ENCODE results near the gene FRMD3.
A peak's percentile ranks its signal among the peaks of the same experiment; 100 is the strongest.

Gene FRMD3

DNA sequence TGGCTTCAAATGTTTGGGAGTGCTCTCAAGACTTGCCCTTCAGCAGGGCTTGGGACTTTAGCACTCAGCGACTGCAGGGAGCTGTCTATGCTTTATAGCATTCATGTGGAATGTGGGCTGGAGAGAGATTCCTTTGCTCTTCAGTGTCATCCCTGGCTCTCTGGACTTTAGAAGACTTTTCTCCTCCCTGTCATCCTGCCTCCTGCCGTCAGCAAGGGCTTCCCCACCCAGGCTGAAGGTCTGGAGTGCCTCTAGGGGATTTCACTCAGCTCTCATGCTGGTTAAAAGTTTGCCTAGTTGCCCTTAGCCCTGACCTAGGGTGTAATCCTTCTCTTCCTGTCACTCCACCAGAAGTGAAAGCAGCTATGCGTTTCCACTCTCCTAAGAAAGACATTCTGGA lies 210.9 kb downstream of the FRMD3 start:
- no peak for FAIRE-seq

DNA sequence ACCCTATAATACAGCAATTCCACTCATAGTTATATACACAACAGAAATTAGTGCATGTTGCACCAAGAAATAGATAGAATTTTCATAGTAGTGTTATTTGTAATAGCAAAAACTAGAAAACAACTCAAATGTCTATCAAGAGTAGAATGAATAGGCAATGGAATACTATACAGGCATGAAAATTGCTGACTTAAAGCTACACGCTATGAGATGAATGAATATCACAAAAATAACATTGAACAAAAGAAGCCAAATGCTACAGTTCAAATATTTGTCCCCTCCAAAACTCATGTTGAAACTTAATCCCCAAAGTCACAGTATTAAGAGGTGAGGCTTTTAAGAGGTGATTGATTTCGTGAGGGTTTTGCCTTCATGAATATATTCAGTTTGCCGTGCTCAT lies 215.1 kb downstream of the FRMD3 start:
- FAIRE-seq: no peak

DNA sequence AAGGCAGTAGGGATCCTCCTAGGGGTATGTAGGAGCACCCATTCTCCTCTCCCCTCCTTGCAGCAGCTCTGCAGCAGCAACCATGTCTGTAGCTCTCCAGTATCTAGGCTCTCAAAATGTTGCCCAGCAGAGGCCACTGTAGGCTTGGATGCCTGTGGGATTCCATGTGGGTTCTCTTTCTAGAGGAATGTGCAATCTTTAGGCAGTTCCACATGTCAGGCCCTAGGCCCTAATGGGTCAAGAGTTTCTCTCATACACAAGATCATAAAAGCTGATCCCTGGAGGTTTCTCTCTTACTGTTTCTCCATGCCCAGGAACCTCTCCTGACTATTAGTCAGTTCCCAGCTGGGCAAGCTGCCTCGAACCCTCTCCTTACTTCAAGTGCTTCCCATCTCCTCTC lies 215.8 kb downstream of the FRMD3 start:
- FAIRE-seq: no peak

DNA sequence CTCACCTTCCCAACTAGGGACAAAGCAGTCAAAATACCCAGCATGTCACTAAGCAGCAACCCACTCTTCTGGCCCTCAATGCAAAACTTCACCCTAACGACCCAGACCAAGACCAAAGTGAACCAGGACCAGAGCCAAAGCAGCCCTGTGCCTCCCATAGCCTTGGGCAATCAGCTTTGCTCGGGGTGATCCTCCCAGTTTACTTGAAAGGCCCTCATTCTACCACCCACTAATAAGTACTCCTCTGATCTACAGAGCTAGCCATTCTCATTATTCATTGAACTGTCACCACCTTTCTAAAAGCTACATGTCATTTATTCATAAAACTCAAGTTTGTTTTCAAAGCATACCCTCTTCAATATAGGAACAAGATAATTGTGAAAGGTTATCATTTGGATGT lies 221.0 kb downstream of the FRMD3 start:
- no peak for FAIRE-seq

DNA sequence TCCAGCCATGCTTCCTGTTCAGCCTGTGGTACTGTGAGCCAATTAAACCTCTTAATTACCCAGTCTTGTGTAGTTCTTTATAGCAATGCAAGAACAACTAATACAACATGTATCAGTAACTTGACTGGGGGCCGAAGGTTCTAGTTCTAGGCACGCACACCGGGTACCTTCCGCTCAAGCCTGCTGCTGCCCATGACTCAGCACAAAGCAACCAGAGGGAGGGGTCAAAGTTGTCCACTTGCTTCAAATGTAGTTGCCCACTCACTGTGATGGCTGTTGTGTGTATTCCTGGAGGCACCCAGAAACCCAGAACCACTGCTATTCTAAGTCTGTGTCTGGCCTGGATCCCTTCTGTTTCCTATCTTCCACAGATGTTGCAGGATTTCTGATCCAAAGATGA lies 222.6 kb downstream of the FRMD3 start:
- no peak for FAIRE-seq

DNA sequence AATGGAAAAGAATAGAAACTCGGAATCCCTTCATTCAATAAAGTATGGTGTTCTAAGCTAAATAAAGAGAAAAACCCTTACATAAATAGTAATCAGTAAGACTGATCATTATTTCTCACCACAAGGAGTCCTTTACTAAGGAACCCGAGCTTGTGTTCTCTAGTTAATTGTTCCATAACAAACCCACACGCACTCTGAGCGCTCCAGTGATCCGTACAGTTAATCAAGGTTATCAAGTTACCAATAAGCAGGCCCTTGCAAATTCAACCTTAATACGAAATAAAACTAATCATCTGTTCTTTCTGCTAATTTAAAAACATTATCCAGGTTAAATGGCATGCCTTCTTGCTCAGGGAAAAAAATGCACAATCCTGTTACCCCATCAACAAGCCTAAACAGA lies 224.4 kb downstream of the FRMD3 start:
- FAIRE-seq: no peak

DNA sequence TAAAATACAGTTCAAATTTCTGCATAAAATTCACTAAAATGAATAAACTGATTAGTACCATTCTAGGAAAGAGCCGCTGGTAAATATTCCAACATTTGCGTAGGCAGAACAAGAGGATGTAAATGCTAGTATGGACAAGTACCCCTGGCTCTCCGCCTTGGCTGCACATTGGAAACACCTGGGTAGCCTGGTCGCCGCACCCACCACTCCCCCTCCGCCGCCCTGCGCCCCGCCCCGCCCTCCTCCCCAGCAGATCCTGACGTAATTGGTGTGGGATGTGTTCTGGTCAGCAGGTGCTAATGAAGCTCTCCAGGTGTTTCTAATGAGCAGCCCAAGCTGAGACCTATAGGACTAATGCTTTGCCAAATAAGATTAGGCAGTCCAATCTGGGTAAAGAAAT lies 225.7 kb downstream of the FRMD3 start:
- no peak for FAIRE-seq

DNA sequence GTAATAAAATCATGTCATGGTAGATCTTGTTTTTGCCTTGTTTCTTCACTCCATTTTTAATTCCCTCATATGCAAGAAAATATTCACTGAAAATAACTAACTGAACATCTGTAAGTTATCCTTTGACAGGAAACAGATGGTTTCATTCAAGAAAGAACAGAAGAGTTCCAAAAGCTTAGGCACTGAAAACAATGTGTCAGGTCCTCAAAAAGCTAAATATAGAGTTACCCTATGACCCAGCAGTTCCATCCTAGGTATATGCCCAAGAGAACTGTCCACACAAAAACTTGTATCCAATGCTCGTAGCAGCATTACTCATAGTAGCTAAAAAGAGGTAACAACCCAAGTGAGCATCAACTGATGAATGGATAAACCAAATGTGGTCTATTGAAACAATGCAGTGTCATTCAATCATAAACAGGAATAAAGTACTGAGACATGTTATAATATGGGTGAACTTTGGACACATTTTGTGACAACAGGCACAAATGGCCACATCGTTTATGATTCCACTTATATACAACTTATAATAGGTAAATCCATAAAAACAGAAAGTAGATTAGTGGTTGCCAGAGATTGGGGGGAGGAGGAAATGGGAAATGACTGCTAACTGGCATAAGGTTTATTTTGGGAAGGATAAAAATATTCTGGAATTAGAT lies 231.0 kb downstream of the FRMD3 start:
- peak; percentile 51 for FAIRE-seq

DNA sequence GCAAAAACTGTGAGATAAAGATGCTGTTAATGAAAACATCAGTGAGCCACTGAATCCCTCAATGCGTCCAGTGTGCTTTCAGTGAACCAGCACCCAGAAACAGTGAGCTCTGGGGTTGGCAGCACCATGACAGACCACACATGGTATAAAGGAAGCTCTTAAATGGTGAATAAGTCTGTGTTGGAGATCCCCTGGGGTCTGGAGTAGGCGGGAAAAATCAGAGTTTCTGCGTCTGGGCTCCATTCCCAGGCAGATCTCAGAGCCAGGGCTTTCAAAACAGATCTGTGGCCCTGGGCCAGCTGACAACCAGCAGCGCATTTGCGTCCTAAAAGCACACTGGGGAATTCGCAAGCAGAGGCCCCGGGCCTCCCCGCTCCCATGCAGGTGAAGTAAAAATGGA lies 233.5 kb downstream of the FRMD3 start:
- no peak for FAIRE-seq

DNA sequence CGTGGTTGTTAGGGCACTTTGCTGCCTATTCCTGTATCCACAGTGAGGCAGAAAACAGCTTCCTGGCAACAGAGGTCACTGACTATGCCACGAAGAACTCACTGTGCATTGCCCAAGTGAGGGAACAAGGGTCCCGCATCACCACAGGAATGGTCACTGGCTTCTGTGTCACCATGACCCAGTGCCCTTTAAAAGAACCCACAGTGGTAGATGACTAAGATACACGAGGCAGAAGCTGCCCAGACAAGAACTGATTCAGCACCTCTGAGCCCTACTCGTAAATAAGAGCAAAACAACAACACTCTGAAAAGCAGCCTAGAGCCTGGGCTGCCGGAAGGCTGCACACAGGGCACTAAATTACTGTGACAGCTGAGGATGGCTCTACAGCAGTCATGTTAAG lies 238.6 kb downstream of the FRMD3 start:
- no peak for FAIRE-seq

DNA sequence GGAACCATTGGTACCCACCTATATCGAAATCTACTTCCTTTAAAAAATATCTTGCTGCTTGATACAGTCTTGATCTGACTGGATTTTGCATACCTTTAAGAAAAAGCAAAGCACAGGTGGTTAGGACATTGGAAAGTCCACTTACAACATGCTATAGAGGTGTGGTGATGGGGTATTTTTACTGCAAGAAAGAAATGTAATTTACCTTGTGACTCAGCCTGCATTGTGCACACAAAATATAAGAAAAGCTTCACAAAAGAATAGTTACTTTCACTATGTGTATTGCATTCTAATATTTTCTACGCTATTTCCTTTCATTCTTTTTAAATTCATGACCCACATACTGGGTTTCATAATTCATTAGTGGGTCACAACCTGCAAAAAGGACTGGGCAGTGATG lies 239.1 kb downstream of the FRMD3 start:
- no peak for FAIRE-seq

DNA sequence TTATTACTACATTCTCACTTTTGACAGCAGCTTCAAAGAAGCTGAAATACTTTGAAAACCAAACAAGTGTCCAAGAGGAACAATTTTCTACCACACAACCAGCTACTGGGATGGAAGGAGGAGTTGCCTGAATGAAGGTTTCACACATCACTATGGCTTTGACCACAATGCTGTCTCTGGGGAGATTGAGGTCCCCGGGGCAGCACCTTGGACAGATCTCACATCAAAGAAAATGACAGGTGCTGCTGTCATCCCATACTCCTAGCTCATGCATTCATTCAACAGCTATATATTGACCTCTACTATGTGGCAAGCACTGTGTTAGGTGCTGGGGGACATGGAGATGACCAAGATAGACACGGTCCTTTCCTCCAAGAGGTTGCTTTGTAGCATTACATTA lies 242.1 kb downstream of the FRMD3 start:
- no peak for FAIRE-seq

DNA sequence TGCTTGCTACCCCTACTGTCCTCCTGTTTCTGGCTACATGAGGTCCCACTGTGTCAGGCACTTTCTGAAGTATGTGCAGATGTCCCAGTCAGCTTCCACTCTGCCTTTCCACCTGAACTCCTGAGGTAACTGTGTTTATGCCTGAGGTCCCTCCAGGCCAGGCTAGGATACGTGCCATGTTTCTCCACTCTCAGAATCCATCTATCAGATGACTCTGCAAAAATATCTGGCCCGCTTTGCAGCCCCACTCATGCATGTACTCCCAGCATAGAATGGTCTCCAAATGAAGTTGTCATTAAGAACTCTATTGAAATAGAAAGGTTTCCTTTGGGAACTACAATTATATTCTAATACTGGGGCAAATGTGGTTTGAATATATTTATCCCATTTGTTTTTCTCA lies 243.4 kb downstream of the FRMD3 start:
- no peak for FAIRE-seq

DNA sequence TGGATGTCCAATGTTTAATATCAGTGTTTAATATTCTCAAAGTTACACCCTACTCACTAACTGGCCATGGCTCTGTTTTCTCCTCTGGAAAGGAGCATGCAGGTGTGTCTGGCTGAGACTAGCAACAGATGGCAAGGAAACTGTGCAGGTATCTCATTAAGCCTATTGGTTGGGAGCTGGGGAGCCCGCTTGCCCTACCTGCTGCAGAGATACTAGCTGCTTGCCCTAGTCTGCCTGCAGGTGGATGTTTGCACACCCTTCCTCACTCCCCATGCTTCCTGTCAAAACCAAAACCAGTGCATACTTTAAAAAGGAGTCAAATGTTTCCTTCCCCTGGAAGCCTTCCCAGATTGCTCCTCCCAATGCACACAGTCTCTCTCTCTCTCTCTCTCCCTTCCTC lies 247.0 kb downstream of the FRMD3 start:
- FAIRE-seq: no peak

DNA sequence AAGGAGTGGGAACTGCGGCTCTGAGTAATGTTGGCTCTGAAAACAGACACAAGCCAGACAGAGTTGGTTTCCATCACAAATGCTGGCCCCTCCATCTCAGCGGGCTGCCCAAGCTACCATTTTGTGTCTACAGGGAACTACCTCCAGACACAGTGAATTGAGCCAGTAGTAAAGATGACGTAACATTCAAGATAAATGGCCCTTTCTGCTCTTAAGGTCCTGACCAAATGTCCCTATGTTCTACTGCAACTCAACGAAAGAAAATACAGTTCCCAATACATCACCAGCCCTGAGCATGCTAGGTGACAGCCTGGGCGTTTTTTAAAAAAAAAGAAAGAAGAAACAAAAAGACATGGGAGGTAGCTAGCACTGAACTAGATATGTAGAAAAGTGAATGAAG lies 247.5 kb downstream of the FRMD3 start:
- no peak for FAIRE-seq

DNA sequence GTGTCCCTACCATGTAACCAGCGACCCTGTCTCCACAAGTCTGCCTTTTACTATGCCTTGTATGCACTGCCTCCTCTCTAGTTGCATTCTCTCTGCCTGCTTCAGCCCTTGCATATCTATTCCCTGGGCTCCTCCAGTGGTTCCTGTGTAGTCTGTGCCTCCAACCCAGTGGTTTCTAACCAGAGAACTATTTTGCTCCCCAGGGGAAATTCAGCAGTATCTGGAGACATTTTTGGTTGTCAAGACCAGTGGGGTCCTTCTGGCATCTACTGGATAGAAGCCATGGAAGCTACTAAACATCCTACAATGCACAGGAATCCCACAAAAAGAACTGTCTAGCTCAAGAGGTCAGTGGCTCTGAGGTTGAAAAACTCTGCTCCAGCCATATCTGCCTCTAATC lies 251.2 kb downstream of the FRMD3 start:
- no peak for FAIRE-seq

DNA sequence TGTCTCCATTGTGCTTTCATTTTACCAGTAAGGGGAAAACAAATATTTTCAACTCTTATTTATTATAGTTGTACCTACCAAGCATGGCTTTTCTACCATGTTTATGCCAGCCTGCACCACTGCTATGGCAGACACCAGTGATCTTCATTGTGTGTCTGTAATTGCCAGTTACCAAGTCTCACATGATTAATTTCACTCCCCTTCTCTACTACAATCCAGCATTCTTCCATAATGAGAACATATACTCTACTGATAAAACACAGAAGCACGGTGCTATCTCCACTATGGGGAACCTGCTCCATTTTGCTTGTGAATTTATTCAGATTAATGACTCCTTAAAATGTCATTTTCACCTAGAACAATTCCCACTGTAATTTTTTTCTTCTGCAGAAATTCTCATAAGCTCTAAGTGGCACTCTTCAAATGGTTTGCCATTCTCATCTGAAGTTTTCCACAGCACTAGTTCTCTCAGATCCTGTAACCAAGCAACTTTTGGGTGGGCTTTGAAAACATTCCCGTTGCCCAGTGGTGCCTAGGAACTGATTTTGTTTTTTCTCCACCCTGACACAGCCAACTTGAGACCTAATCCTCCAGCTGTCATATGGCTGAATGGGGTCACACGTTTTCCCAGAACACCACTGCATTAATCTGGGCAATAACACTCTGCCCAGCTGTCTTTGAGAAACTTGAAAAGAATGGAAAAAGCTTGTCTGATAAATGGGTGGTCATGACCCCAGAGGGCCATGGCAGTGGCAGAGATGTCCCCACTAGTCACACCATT lies 252.6 kb downstream of the FRMD3 start:
- FAIRE-seq: no peak

DNA sequence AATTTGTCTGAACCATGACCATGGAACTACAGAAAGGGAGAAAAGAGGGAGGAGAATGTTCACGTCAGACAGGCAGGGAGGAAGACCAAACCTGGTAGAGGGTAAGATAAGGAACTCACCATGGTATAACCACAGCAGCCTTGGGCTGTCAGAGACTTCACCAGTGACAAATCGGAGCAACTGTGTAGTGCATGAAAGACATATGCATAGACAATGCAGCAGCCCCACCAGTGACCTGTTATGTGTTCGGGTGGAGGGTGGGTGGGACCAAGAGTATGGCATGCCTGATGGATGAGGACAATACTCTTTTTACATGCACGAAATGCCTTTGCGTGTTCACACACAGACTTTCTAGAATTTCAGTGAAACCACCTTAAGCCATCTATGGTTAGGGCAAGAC lies 253.5 kb downstream of the FRMD3 start:
- no peak for FAIRE-seq

DNA sequence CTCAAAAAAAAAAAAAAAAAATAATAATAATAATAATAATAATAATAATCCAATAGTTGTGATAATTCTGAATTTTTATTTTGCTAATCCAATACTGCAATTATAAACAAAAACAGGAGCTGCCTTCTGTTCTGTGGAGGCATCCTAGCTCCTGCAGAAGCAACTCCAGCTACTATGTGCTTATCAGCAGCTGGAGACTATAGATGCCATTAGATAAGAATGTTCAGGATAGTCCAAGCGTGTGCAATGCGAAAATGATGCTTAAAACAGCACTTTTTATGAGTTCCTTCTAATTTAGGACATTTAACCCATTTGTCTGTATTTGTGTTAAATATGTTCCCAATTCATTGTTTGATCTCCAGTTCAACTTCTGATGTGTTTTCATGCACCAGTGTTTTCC lies 254.7 kb downstream of the FRMD3 start:
- no peak for FAIRE-seq

DNA sequence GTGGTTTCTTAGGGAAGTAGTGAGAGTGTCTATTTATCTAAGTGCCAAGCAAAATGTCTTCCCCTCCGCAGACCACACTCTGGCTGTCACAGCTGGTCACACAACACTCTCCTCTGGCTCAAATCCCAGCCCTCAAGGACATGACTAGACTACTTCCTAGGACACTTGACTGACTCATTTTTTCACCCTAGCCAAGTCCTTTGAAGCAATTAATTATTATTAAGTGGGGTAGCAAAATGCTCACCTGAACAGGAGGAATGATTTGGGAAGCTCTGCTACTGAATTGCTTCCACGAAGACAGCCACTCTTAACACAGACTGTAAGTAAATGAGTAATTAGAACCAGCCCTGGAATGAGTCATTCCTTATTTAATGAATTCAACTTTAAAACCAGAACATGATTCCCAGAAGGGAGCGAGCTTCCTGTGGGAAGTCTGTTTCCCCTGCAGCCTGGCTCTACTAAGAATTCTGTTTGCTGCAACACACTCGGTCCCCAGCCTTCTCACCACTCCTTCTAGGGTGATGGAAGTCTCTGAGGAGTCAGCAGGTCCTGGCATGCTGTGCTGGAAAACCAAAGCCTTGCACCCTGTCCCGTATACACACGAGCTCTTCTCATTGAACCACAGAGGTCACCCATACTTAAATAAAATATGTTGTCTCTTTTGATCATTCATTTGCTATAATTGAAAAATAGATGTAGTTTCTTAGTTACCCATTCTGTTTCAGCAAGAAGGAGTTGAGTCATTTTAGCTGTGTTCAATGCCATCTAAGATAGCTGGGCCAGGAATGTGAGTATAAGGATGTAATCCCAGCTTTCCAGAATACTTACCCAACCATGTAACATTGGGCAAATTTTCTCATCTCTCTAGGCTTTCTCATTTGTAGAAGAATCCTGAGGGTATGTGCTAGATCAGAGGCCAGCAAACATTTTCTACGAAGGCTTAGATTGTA lies 256.6 kb downstream of the FRMD3 start:
- FAIRE-seq: no peak

DNA sequence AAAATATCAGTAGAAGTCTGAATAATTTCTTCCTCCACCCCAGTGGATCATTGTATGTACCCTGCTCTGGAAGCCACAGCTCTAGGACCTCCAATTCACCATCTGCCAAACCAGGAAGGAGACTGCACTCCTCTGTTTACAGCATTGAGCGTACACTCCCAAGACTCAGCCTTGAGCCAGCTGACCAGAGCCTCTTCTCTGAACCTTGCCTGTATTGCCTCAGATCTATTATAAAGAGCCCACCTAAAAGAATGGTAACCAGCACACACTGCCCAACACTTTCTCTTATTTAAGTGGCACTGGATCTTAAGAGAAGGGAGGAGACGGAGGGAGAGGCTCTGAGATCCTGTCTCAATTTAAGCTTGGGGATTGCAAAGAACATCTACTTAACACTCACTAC lies 257.4 kb downstream of the FRMD3 start:
- FAIRE-seq: no peak

DNA sequence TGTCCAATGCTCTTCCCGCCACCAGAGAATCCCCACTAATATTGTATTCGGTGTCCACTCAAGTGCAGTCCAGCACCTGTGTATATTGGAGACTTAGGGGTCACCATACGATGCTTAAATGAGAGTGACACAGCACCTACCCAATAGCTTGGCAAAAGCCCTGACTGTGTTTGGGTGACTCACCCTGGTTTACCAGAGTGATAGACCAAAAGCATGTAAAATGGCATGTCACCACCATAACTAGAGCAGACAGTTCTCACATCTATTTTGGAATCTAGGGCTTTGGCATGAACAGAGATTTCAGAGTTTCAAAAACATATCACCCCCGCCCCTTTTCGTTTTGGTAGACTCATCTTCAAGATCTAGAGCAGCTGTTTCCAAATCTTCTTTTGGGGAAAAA lies 257.9 kb downstream of the FRMD3 start:
- FAIRE-seq: no peak

DNA sequence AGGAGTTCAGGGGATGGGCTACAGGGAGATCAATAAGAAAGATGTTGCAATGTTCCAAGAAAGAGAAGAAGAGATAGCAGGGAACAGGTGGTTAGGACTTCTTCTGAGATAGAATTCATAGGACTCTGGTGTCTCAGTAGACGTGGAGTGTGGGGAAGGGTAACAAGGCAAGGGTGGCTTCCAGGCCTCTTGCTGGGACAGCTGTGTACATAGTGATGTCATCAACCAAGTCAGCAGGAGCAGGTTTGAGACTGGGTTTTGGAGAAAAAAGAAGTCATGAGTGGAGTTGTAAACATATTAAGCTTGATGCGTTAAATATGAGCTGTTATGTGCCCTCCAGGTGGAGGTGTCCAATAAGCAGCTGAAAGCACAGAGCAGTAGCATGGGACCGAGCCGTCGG lies 263.4 kb downstream of the FRMD3 start:
- FAIRE-seq: no peak

DNA sequence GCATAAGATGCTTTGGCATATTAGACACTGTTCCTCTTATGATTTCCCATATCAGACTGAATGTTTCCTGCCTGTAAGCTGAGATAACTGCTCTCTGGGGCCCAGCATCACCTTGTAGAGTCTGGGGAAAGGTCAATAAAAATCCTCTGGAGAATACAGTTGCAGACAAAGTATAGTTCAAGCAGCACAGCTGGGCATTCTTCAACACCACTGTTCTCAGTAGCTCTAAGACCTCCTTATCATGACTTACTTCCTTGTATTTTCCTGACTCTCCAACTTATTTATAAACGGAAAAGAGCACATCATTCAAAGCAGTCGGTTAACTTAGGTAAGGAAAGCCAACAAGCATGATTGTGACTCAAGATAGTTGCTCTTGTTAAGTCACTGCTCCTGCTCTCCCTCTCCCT lies 266.5 kb downstream of the FRMD3 start:
- no peak for FAIRE-seq
